HepG2 (cell line): Measurements from ENCODE around the gene C5AR1. TPM values are rescaled to one million over a fixed set of nuclear protein-coding genes. Genes with fewer than 3 reads are reported as not detected.
A peak's percentile ranks its signal among the peaks of the same experiment; 100 is the strongest.
"Not testable (repeated sequence)": the region's sequence is repeated elsewhere in the genome, so short reads cannot be mapped to it uniquely, and the experiment has no call there.

Experiments
- ATAC-seq: fragments of 200-7000 bp; cut with Tn5 transposase; 3 replicates; pipeline ENCODE4 v1.9.1; 2020; ENCODE audit warnings: mild to moderate bottlenecking, moderate library complexity
- BruUV-seq: library from RNA; stranded (reverse); fragments of 400-500 nt; replicated peaks from 2 replicates; lab custom pipeline; 2021; lab: Mats Ljungman, UMichigan
- CTCF ChIA-PET: fragments of 300-600 bp; formaldehyde crosslinking; extraction: SDS; loops from one replicate; lab custom pipeline; 2021; ENCODE audit warnings: low total read pairs, inconsistent platforms, low intra/inter-chr PET ratio; lab: Yijun Ruan, JAX
- POLR2A ChIA-PET: fragments of 350-600 bp; sonication (Branson Sonifier 250); formaldehyde crosslinking; loops from one replicate; lab custom pipeline; 2020; ENCODE audit warnings: antibody characterized with exemption, inconsistent platforms; lab: Yijun Ruan, JAX
- DNase-seq: peaks from one replicate; pipeline ENCODE4 v3.0.0-alpha.2; 2015; ENCODE audit warnings: low spot score
- FAIRE-seq: peaks from 3 replicates; lab custom pipeline; 2011; peaks lifted over from hg19 to GRCh38; lab: Jason Lieb, UNC
- H2AFZ ChIP-seq: one replicate; pipeline ENCODE4 v1.6.1; 2011; ENCODE audit warnings: low read length, inconsistent platforms
- H3K27ac ChIP-seq: fragments of 300-600 bp; 3 replicates; pipeline ENCODE4 v1.8.0; 2011; ENCODE audit warnings: mixed run types, mild to moderate bottlenecking, mixed read lengths, low read length, inconsistent platforms; ENCODE audit not compliant: insufficient read depth; ENCODE audit errors: extremely low read length
- H3K27me3 ChIP-seq, 2 experiments: fragments of 200-600 bp in 1 of 2; 2 replicates in 1 of 2; 3 replicates in 1 of 2; pipeline versions ENCODE4 v1.6.0 to v1.8.0; 2011; ENCODE audit warnings: low read length in 2 of 2, mild to moderate bottlenecking in 2 of 2, moderate library complexity in 2 of 2, inconsistent platforms in 1 of 2; ENCODE audit not compliant: insufficient read depth in 2 of 2, control insufficient read depth in 1 of 2
- H3K36me3 ChIP-seq, 2 experiments: fragments of 200-600 bp in 1 of 2; replicated peaks in 1 of 2; 2 replicates in 1 of 2; 3 replicates in 1 of 2; pipeline versions ENCODE4 v1.5.1 to v1.8.0; 2011; ENCODE audit warnings: low read length in 2 of 2, inconsistent platforms in 1 of 2; ENCODE audit not compliant: insufficient read depth in 2 of 2, control insufficient read depth in 1 of 2
- H3K4me1 ChIP-seq: 2 replicates; pipeline ENCODE4 v1.5.1; 2012; ENCODE audit warnings: low read length, inconsistent platforms; ENCODE audit not compliant: insufficient read depth
- H3K4me2 ChIP-seq: 2 replicates; pipeline ENCODE4 v1.6.0; 2011; ENCODE audit warnings: low read depth, low read length, inconsistent platforms
- H3K4me3 ChIP-seq, 3 experiments: fragments of 200-600 bp in 1 of 3; sonication (generic), shearing (Covaris generic) in 1 of 3; replicated peaks in 1 of 3; 2 replicates each; pipeline ENCODE4 v1.5.1; 2011 to 2016; ENCODE audit warnings: low read length in 3 of 3, inconsistent platforms in 2 of 3, low read depth in 2 of 3, mild to moderate bottlenecking in 2 of 3, control low read depth in 1 of 3, mixed read lengths in 1 of 3; ENCODE audit not compliant: insufficient read depth in 1 of 3
- H3K79me2 ChIP-seq: one replicate; pipeline ENCODE4 v1.6.1; 2011; ENCODE audit warnings: low read length, inconsistent platforms; ENCODE audit not compliant: insufficient read depth
- H3K9ac ChIP-seq: 2 replicates; pipeline ENCODE4 v1.6.0; 2011; ENCODE audit warnings: mild to moderate bottlenecking, low read depth, low read length, inconsistent platforms; ENCODE audit not compliant: insufficient read depth
- H3K9me3 ChIP-seq: 2 replicates; pipeline ENCODE4 v1.5.1; 2012; ENCODE audit warnings: mild to moderate bottlenecking, low read length
- H4K20me1 ChIP-seq: 2 replicates; pipeline ENCODE4 v1.6.0; 2011; ENCODE audit warnings: inconsistent platforms, mild to moderate bottlenecking, low read length, moderate library complexity; ENCODE audit not compliant: insufficient read depth
- FOXP1 ChIP-seq, 2 experiments: fragments of 450-650 bp in 1 of 2; IDR thresholded peaks; 2 replicates each; pipeline ENCODE4 v1.6.1; 2017 to 2018; ENCODE audit warnings: antibody characterized with exemption in 1 of 2
- HIVEP1 ChIP-seq: sonication (generic); formaldehyde crosslinking; IDR thresholded peaks from 2 replicates; pipeline ENCODE4 v1.4.0; 2020; ENCODE audit warnings: mild to moderate bottlenecking, missing genetic modification reagents
- HNRNPK ChIP-seq: fragments of 200-400 bp; formaldehyde crosslinking; IDR thresholded peaks from 2 replicates; pipeline ENCODE4 v1.6.1; 2018; ENCODE audit warnings: low read length, low read depth, moderate library complexity, mild to moderate bottlenecking; ENCODE audit not compliant: poor library complexity, severe bottlenecking
- PAF1 ChIP-seq: IDR thresholded peaks from 2 replicates; pipeline ENCODE4 v1.6.1; 2016; ENCODE audit warnings: missing genetic modification reagents, missing compliant biosample characterization
- SYNCRIP ChIP-seq: fragments of 200-400 bp; formaldehyde crosslinking; IDR thresholded peaks from 2 replicates; pipeline ENCODE4 v1.6.1; 2018; ENCODE audit warnings: mild to moderate bottlenecking, low read depth, low read length; ENCODE audit not compliant: insufficient read depth
- ZFP1 ChIP-seq: IDR thresholded peaks from 2 replicates; pipeline ENCODE4 v1.6.1; 2016
- ZMAT3 ChIP-seq: sonication (generic); formaldehyde crosslinking; conservative IDR thresholded peaks from 2 replicates; pipeline ENCODE4 v1.7.0; 2021; ENCODE audit warnings: missing genetic modification reagents
- ZNF367 ChIP-seq: sonication (generic); formaldehyde crosslinking; IDR thresholded peaks from 2 replicates; pipeline ENCODE4 v1.4.0; 2020; ENCODE audit warnings: missing genetic modification reagents, borderline replicate concordance
- ZNF441 ChIP-seq: sonication (generic); formaldehyde crosslinking; IDR thresholded peaks from 2 replicates; pipeline ENCODE4 v1.7.0; 2021; ENCODE audit warnings: missing genetic modification reagents, borderline replicate concordance
- ZNF460 ChIP-seq: sonication (generic); formaldehyde crosslinking; IDR thresholded peaks from 2 replicates; pipeline ENCODE4 v1.5.1; 2020; ENCODE audit warnings: missing genetic modification reagents, mild to moderate bottlenecking, borderline replicate concordance
- WGBS: methylation state at CpG from one replicate; pipeline ENCODE4 v1.1.6; 2017; ENCODE audit warnings: low lambda C conversion rate; 5-methylcytosine and 5-hydroxymethylcytosine counted together
- in situ Hi-C: cut with HindIII; loops from 2 replicates; pipeline ENCODE4 v1.10.0; 2017; ENCODE audit warnings: low pct_unique_long_range_greater_than_20kb; ENCODE audit not compliant: extremely low pct_ligation_motif_present
- intact Hi-C: fragments of 100-400 bp; cut with micrococcal nuclease; formaldehyde crosslinking; loops from one replicate; pipeline ENCODE4 v1.10.0; 2022; ENCODE audit not compliant: unreplicated experiment
- polyA plus RNA-seq, 8 experiments: library from polyadenylated mRNA; depleted of rRNA in 3 of 8; stranded (reverse) in 7 of 8; unstranded in 1 of 8; fragments of >200 nt; fragmentation: Illumina TruSeq in 4 of 8; extraction: Trizol in 4 of 8; gene quantifications; 2 replicates each; pipeline versions ENCODE4 v1.2.1 to v1.2.3, GENCODE V29; 2011 to 2016; ENCODE audit warnings: low read depth in 4 of 8, missing spikeins in 1 of 8, mixed read lengths in 1 of 8; ENCODE audit not compliant: insufficient read depth in 1 of 8
- total RNA-seq, 5 experiments: library from RNA; depleted of rRNA; stranded (reverse); fragments of >200 nt; fragmentation: Illumina TruSeq; extraction: Trizol; gene quantifications; 2 replicates each; pipeline ENCODE4 v1.2.3, GENCODE V29; 2016; ENCODE audit warnings: low read depth in 1 of 5
- TF ChIP-seq, protein P1 (sequence below): sonication (generic); formaldehyde crosslinking; IDR thresholded peaks from 2 replicates; pipeline ENCODE4 v1.4.0; 2020; ENCODE audit warnings: missing genetic modification reagents, borderline replicate concordance
- TF ChIP-seq, protein P2 (sequence below), 2 experiments: sonication (generic) in 1 of 2; formaldehyde crosslinking in 1 of 2; IDR thresholded peaks; 2 replicates each; pipeline versions ENCODE4 v1.4.0 to v1.6.1; 2018 to 2020; ENCODE audit warnings: missing genetic modification reagents in 2 of 2, borderline replicate concordance in 1 of 2, low read depth in 1 of 2, mild to moderate bottlenecking in 1 of 2, missing biosample characterization in 1 of 2
- TF ChIP-seq, protein P3 (sequence below): sonication (generic); formaldehyde crosslinking; IDR thresholded peaks from 2 replicates; pipeline ENCODE4 v1.5.1; 2020; ENCODE audit warnings: missing genetic modification reagents, mild to moderate bottlenecking, borderline replicate concordance

C5AR1 gene
- total and polyA plus RNA-seq, 2 of the 13 experiments (the other 11 are each of a cell fraction or from before 2014, with no cell fraction given) = 0.07 to 1.6 TPM

DNA sequence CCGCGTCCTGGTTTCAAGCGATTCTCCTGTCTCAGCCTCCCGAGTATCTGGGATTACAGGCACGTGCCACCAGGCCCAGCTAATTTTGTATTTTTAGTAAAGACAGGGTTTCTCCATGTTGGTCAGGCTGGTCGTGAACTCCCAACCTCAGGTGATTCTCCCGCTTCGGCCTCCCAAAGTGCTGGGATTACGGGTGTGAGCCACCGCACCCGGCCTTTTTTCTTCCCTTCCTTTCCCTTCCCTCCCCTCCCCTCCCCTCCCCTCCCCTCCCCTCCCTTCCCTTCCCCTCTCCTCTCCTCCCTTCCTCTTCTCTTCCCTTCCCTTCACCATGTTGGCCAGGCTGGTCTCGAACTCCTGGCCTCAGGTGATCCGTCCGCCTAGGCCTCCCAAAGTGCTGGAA, 8.8 kb upstream of the C5AR1 start:
- H3K9ac ChIP-seq, H3K36me3 ChIP-seq, POLR2A ChIA-PET, ATAC-seq, H3K79me2 ChIP-seq, H3K4me3 ChIP-seq, H3K27ac ChIP-seq, BruUV-seq, H3K9me3 ChIP-seq, in situ Hi-C loops, FAIRE-seq, H3K27me3 ChIP-seq, intact Hi-C loops, H2AFZ ChIP-seq, H4K20me1 ChIP-seq, DNase-seq, CTCF ChIA-PET, H3K4me2 ChIP-seq: not testable (repeated sequence)
- 77% methylated on average over 14 of the region's 14 CpGs for WGBS
- peaks cover 12% of the 10 kb centered on the region for H3K4me1 ChIP-seq
- TF ChIP-seq HNRNPK = peak; percentile 72

DNA sequence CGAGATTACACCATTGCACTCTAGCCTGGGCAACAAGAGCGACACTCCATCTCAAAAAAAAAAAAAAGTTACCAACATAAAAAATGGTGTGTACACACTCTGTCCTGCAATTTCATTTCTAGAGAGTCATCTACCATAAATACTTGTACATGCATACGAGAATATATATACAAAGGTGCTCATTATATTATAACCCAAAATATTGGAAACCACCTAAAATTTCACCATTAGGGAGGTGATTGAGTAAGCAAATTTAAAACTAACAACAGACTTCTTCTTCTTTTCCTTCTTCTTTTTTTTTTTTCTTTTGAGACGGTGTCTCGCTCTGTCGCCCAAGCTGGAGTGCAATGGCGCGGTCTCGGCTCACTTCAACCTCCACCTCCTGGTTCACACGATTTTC, 7.4 kb upstream of the C5AR1 start:
- CTCF ChIA-PET = no interaction called here
- H3K4me3 ChIP-seq = no peak overlapping the region
- no TSS peak for BruUV-seq
- no peaks in the 10 kb centered on the region for H3K36me3 ChIP-seq
- no peaks in the 10 kb centered on the region for H3K79me2 ChIP-seq
- POLR2A ChIA-PET = no interaction called here
- no peak for FAIRE-seq
- H3K27me3 ChIP-seq = 0 out of 5 replicates have a peak, but pooled peaks cover 0 to 1% of the 10 kb centered on the region in 2 experiments
- in situ Hi-C loops = no loop called here
- no peak overlapping the region for H3K4me2 ChIP-seq
- H4K20me1 ChIP-seq = no peaks in the 10 kb centered on the region
- no peak overlapping the region for H3K27ac ChIP-seq
- H3K4me1 ChIP-seq = peaks cover 17% of the 10 kb centered on the region
- H2AFZ ChIP-seq = no peak overlapping the region
- intact Hi-C loops = no loop called here
- 84% methylated on average over 10 of the region's 10 CpGs for WGBS
- no peak overlapping the region for H3K9ac ChIP-seq
- no peaks in the 10 kb centered on the region for H3K9me3 ChIP-seq
- no peak for DNase-seq
- ATAC-seq = no peak
- TF ChIP-seq FOXP1 (IDR thresholded peaks at IDR 0.05) (no peak), FOXP1 (CRISPR knock-in tag; IDR thresholded peaks at IDR 0.05) (no peak), ZNF441 (no peak), PAF1 (no peak), ZNF367 (CRISPR knock-in tag) (no peak), SYNCRIP (no peak), ZFP1 (CRISPR knock-in tag) (no peak), HIVEP1 (CRISPR knock-in tag) (no peak), ZMAT3 (CRISPR knock-in tag) (no peak), ZNF460 (CRISPR knock-in tag) (no peak)
- TF ChIP-seq, protein P1, sequence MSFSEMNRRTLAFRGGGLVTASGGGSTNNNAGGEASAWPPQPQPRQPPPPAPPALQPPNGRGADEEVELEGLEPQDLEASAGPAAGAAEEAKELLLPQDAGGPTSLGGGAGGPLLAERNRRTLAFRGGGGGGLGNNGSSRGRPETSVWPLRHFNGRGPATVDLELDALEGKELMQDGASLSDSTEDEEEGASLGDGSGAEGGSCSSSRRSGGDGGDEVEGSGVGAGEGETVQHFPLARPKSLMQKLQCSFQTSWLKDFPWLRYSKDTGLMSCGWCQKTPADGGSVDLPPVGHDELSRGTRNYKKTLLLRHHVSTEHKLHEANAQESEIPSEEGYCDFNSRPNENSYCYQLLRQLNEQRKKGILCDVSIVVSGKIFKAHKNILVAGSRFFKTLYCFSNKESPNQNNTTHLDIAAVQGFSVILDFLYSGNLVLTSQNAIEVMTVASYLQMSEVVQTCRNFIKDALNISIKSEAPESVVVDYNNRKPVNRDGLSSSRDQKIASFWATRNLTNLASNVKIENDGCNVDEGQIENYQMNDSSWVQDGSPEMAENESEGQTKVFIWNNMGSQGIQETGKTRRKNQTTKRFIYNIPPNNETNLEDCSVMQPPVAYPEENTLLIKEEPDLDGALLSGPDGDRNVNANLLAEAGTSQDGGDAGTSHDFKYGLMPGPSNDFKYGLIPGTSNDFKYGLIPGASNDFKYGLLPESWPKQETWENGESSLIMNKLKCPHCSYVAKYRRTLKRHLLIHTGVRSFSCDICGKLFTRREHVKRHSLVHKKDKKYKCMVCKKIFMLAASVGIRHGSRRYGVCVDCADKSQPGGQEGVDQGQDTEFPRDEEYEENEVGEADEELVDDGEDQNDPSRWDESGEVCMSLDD (CRISPR knock-in tag) = no peak
- TF ChIP-seq, protein P2, sequence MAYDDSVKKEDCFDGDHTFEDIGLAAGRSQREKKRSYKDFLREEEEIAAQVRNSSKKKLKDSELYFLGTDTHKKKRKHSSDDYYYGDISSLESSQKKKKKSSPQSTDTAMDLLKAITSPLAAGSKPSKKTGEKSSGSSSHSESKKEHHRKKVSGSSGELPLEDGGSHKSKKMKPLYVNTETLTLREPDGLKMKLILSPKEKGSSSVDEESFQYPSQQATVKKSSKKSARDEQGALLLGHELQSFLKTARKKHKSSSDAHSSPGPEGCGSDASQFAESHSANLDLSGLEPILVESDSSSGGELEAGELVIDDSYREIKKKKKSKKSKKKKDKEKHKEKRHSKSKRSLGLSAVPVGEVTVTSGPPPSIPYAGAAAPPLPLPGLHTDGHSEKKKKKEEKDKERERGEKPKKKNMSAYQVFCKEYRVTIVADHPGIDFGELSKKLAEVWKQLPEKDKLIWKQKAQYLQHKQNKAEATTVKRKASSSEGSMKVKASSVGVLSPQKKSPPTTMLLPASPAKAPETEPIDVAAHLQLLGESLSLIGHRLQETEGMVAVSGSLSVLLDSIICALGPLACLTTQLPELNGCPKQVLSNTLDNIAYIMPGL (CRISPR knock-in tag; IDR thresholded peaks at IDR 0.05; ENCODE audit: borderline replicate concordance in 1 of 2, low read depth in 1 of 2) = no peak
- TF ChIP-seq, protein P3, sequence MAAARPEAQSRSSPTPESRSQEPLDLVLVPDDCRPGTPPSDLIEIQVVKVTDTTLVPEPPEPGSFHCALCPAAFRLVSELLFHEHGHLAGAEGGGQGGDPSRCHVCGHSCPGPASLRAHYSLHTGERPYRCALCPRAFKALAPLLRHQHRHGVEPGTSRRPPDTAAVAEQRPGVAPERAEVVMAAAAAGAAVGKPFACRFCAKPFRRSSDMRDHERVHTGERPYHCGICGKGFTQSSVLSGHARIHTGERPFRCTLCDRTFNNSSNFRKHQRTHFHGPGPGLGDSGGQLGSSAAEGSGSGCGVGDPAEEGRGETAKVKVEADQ (CRISPR knock-in tag) = no peak
